ENCODE results near the gene TRIM25.

DNA sequence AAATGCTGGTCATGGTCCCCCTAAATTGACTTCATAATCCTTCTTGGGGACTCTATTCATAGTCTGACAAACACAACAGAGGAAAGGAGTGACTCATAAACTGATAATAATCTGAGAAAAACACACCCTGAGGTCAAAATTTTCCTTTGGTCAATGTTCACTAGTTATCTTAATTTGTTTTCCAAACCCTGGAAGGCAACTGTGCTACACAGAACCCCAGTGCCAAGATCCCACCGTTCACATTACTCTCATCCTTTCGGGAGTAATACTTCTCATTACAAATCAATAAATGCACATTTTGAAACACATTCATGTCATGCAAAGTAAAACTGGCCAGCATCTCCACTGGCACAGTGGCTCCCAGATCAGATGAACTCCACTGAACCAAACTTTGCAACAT lies 23.8 kb upstream of the TRIM25 start:
- TF ChIP-seq, protein P1, sequence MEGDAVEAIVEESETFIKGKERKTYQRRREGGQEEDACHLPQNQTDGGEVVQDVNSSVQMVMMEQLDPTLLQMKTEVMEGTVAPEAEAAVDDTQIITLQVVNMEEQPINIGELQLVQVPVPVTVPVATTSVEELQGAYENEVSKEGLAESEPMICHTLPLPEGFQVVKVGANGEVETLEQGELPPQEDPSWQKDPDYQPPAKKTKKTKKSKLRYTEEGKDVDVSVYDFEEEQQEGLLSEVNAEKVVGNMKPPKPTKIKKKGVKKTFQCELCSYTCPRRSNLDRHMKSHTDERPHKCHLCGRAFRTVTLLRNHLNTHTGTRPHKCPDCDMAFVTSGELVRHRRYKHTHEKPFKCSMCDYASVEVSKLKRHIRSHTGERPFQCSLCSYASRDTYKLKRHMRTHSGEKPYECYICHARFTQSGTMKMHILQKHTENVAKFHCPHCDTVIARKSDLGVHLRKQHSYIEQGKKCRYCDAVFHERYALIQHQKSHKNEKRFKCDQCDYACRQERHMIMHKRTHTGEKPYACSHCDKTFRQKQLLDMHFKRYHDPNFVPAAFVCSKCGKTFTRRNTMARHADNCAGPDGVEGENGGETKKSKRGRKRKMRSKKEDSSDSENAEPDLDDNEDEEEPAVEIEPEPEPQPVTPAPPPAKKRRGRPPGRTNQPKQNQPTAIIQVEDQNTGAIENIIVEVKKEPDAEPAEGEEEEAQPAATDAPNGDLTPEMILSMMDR (IDR thresholded peaks at IDR 0.05) = no peak
- no peak for TF ChIP-seq POLR2A (IDR thresholded peaks at IDR 0.05)
